Stimulated activated CD4-positive, alpha-beta T cell treated with anti-CD3 and anti-CD28 coated beads, Interleukin-12 subunit alpha, Interleukin-12 subunit beta, amount 100 ng/mL, for 24 hours (primary cell): ENCODE measurements around the gene IRAK2.

Experiments
- DNase-seq, 2 experiments: peaks; one replicate each; pipeline ENCODE4 v3.0.0-alpha.2; 2020; ENCODE audit warnings: low read depth in 2 of 2

The IRAK2 gene

DNA sequence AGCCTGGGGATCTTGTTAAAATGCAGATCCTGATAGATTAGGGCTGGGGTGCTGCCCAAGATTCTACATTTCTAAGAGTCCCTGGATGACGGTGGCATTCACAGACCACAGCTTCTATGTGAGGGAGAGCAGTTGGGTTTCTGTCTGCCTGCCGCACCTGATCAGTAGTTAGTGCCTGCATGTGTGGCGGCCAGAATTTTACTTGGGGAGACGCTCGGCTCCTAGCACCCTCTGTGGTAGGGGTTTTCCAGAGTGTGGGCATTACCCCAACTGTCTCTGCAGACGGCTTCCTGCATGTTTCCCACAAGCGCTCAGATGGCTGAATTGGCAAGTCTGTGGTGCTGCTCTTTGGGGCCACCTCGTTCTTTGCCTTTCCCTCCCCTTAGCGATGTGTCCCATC, 119.8 kb downstream of the IRAK2 start:
- DNase-seq, result peak in 1 of 2 experiments; percentile 7

DNA sequence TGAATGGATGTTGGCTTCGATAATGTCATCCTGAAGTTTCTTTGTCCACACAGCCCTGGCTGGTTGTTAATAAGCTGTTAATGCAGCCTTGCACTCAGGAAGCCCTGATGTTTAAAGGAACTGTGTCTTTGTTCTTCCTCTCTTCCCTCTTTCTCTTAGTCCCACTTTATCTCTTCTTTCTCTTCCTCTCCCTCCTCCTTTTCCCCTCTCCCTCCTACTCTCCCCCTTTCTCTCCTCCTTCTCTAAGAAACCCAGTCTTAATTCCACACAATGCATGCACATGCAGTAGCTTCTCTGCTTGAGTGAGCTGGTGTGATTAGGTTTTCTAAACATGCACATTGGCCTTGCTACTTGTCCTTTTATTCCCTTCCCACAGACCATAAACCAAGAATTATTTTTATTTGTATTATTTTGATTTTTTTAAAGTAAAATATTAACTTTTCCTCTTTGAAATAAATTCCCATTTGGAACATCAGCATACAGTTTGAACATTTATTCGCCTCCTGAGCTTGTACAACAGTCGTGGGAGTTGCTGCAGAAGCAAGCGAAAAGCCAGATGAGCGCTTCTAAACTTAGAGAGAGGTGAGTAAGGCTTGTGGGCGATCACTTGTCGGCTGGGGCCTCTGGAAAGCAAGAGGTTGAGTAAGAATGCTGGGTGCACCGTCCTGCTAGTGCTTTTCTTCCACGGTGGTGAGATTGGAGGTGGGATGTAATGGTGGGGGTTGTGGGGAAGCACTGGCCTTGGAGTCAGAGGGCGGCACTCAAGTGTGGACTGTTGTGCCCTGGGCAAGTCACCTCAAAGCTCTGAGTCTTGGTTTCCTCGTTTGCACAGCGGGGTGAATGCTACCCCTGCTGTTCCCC, 120.8 kb downstream of the IRAK2 start:
- no peak for DNase-seq

DNA sequence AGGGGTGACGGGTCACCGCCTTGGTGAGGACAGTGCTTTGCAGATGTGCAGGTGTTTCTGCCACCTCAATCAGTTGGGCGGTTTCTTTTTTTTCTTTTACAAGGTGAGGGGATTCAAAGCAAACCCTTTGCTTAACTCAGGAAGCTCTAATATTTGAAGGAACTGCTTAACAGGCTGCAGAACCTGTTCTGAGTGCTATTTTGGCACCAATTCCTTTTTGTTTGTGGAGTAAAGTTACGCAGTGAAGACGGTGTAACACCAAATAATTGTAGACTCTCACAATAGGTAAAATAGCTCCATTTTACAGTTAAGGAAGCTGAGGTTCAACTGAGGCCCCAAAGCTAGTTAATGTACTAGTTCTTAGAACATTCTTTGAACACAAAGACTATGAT, 121.4 kb downstream of the IRAK2 start:
- DNase-seq, result no peak

GRCh38 chr3:10286596-10287295, 122.0 kb downstream of the IRAK2 start:
- DNase-seq, result no peak

- DNase-seq, result no peak
Observed at GRCh38 chr3:10287936-10288574, 123.3 kb downstream of the IRAK2 start.

DNA sequence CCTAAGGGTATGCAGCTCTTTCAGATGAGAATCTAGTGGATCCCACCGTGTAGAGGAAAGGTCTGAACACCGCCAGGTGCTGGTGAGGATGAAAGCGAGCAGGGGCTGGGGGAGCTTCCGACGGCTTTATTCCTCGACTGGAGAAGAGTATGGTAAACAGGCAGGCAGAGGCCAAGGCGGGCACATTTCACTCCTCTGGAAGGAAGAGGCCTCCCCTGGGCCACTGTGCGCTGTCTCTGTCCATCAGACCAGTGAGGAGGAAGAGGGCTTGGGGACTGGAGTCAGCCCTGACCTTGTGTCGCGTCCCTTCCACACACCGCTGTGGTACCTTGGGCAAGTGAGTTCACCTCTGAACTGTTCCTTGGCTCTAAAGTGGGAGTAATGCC, 123.8 kb downstream of the IRAK2 start:
- DNase-seq, result no peak

- DNase-seq, result no peak
Observed at GRCh38 chr3:10289077-10289476, 124.4 kb downstream of the IRAK2 start.

DNA sequence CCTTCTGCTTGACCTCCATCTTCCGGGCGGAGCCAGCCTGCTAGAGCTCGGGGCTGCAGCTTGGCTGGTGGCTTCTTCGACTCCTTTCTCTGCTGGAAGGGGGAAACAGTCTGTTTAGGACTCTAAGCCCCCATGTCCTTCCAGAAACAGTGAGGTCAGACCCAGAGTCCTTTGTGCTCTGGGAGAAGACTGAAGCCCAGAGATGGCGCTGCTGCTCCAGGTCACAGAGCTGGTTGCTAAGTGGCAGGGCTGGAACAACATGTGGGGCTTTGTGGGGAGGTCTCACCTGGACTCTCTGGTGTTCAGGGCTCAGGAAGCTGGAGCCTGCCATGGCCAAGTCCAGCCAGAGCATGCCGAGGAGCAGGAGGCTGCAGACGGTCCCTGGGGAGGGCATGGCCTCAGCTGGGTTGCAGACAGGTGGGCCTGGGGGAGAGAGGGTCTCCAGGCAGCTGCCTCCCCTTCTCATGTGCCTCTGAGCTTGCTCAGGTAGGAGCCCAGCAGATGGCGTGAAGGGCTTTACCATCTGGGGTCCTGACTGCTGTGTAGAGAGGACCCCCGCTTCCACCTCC, 125.2 kb downstream of the IRAK2 start:
- DNase-seq, result no peak

DNA sequence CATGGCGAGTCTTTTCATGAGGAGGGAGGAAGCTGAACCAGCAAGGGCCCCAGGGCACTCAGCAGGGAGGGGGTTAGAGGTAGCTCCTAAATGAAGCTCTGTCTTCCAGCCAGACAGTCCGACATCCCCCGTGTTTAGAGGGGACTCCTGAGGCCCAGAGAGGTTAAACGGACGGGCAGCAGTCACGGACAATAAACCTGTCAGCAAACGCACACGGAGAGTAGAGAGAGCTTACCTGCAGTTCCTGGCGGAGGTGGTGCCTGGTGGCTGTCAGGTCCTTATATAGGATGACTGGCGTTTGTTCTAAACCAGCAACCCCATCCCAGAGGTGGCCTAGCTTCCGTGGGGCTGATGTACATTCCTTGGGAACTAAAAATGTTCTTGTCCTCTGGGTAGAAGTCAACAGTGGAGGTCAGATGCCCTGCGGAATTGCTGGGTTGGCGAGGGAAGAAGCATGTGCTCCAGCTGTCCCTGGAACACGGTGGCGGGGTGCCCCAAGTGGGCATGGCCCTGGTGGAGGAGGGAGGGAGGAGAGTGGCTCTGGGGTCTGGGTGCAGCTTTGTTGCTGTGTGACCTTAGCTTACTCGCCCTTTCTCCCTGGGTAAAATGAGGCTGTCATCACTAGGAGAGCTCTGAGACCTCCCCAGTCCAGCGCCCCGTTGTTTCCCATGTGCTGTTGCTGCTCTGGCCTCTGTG, 125.9 kb downstream of the IRAK2 start:
- DNase-seq, result no peak

DNA sequence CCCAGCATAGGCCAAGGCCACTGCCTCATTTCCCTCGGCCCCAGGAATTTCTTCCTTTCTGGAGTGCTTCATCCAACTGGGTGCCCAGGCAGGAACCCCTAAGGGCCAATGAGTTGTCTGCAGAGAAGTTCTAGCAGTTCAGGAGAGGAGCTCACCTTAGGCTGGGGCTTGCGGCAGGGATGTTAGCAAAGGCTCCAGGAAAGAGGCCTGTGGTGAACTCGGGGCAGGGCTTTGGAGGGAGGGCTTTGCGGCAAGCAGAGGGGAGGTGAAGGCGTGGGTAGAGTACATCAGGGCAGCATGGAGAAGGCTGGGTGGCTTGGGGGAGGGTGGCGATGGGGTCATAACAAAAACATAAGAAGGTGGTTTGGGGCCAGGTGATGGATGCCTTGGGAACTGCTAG, 126.9 kb downstream of the IRAK2 start:
- DNase-seq, result no peak

DNA sequence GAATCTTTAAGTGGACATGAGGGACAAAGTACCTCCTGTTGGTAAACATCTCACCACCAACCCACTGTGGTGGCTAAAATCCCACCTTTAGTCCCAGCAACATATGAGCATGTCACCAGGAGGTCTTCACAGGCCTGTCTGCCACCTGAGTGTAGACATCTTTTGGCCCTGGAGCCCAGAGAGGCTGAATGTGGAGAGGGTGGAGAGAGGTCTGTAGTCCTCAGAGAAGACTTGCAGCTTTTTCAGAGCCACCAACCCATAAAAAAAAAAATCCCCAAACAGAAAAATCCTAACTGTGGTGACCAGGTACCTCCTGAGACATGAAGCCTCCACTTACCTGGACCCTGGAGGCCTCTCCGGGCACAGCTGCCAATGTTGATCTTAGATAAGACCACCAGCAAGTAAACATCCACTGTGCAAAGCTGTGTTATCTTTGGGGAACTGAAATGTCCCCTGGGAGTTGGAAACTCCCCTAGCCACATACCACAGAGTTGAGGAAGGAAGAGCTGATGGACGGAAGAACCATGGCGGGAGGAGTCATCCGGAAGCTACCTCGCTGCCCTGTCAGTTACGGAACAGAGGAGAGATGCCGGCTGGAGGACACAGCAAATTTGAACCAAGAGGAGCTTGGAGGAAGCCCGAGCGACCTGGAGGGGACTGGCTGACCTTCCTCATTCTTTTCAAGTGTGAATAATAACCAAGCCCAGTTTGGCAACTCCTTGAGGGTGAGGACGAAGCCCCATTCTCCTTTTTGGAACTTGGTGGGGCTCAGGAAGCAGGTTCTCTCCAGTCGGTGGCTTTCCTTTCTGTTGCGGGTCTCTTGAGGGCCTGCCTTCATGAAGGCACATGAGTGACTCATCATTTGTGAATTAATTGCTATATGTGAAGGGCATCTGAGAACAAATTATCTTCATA, 128.0 kb downstream of the IRAK2 start, which contains the start of gene GHRL:
GHRL (minus strand) TSS at position 443 of the 915 bp plus-strand sequence. CDS start 2,767 bp downstream, outside the sequence.
- no peak for DNase-seq
